ENCODE results near the gene MATR3.
A peak's percentile ranks its signal among the peaks of the same experiment; 100 is the strongest.

The MATR3 gene

GRCh38 chr5:139293507-139294373 lies at the start of gene MATR3:
MATR3 (plus strand) TSS chr5:139293740; CDS start chr5:139307416, 13,676 bp downstream.
- Histone ChIP-seq H3K27ac (peak within 1 kb of the TSS; percentile 98), H3K9me3 (ENCODE audit: low read depth, low read length) (no peaks in the 10 kb centered on the region), H3K9ac (ENCODE audit: insufficient read length) (peak within 1 kb of the TSS; percentile 100), H3K36me3 (ENCODE audit: insufficient read depth, low read length) (peaks cover 32% of the 10 kb centered on the region), H3K4me3 (peak within 1 kb of the TSS; percentile 97)
- peak; percentile 52 for DNase-seq (ENCODE audit: low read depth, low spot score)
- TF ChIP-seq EZH2 (IDR thresholded peaks at IDR 0.05) (no peak), POLR2AphosphoS5 (IDR thresholded peaks at IDR 0.05; ENCODE audit: borderline replicate concordance, low read depth, low read length) (peak; percentile 98)

- no peaks in the 10 kb centered on the region for H3K36me3 ChIP-seq (ENCODE audit: insufficient read depth, low read length)
- DNase-seq (ENCODE audit: low read depth, low spot score), result no peak
- H3K27ac ChIP-seq, result no peak overlapping the region
- no peak for TF ChIP-seq POLR2AphosphoS5 (IDR thresholded peaks at IDR 0.05; ENCODE audit: borderline replicate concordance, low read depth, low read length)
- TF ChIP-seq FOXP2 (optimal IDR thresholded peaks at IDR 0.05; ENCODE audit: control extremely low read depth, extremely low read length, insufficient read depth), result no peak
- no peak for TF ChIP-seq EZH2 (IDR thresholded peaks at IDR 0.05)
- no peak overlapping the region for H3K4me3 ChIP-seq
- H3K9me3 ChIP-seq (ENCODE audit: low read depth, low read length), result no peaks in the 10 kb centered on the region
- no peak overlapping the region for H3K9ac ChIP-seq (ENCODE audit: insufficient read length)
These were observed 47.8 kb upstream of the MATR3 start for GRCh38 chr5:139245637-139246339.

GRCh38 chr5:139246394-139246793 lies 47.1 kb upstream of the MATR3 start:
- Histone ChIP-seq H3K9me3 (ENCODE audit: low read depth, low read length) (no peaks in the 10 kb centered on the region), H3K36me3 (ENCODE audit: insufficient read depth, low read length) (no peaks in the 10 kb centered on the region), H3K9ac (ENCODE audit: insufficient read length) (no peak overlapping the region), H3K27ac (no peak overlapping the region), H3K4me3 (no peak overlapping the region)
- TF ChIP-seq POLR2AphosphoS5 (IDR thresholded peaks at IDR 0.05; ENCODE audit: borderline replicate concordance, low read depth, low read length) (no peak), EZH2 (IDR thresholded peaks at IDR 0.05) (no peak), FOXP2 (optimal IDR thresholded peaks at IDR 0.05; ENCODE audit: control extremely low read depth, extremely low read length, insufficient read depth) (no peak)
- no peak for DNase-seq (ENCODE audit: low read depth, low spot score)

GRCh38 chr5:139248826-139249453 lies 44.6 kb upstream of the MATR3 start:
- Histone ChIP-seq H3K27ac (no peak overlapping the region), H3K9ac (ENCODE audit: insufficient read length) (no peak overlapping the region), H3K9me3 (ENCODE audit: low read depth, low read length) (no peaks in the 10 kb centered on the region), H3K4me3 (no peak overlapping the region), H3K36me3 (ENCODE audit: insufficient read depth, low read length) (no peaks in the 10 kb centered on the region)
- TF ChIP-seq FOXP2 (optimal IDR thresholded peaks at IDR 0.05; ENCODE audit: control extremely low read depth, extremely low read length, insufficient read depth), result no peak
- TF ChIP-seq EZH2 (IDR thresholded peaks at IDR 0.05), result no peak
- TF ChIP-seq POLR2AphosphoS5 (IDR thresholded peaks at IDR 0.05; ENCODE audit: borderline replicate concordance, low read depth, low read length), result no peak
- no peak for DNase-seq (ENCODE audit: low read depth, low spot score)

- Histone ChIP-seq H3K27ac (no peak overlapping the region), H3K4me3 (no peak overlapping the region), H3K9me3 (ENCODE audit: low read depth, low read length) (no peaks in the 10 kb centered on the region), H3K36me3 (ENCODE audit: insufficient read depth, low read length) (no peaks in the 10 kb centered on the region), H3K9ac (ENCODE audit: insufficient read length) (no peak overlapping the region)
- TF ChIP-seq POLR2AphosphoS5 (IDR thresholded peaks at IDR 0.05; ENCODE audit: borderline replicate concordance, low read depth, low read length) (no peak), EZH2 (IDR thresholded peaks at IDR 0.05) (no peak), FOXP2 (optimal IDR thresholded peaks at IDR 0.05; ENCODE audit: control extremely low read depth, extremely low read length, insufficient read depth) (no peak)
- no peak for DNase-seq (ENCODE audit: low read depth, low spot score)
These were observed 42.3 kb upstream of the MATR3 start for GRCh38 chr5:139251281-139251687.

GRCh38 chr5:139251695-139252288 lies 41.7 kb upstream of the MATR3 start:
- Histone ChIP-seq H3K9me3 (ENCODE audit: low read depth, low read length) (no peaks in the 10 kb centered on the region), H3K27ac (no peak overlapping the region), H3K9ac (ENCODE audit: insufficient read length) (no peak overlapping the region), H3K36me3 (ENCODE audit: insufficient read depth, low read length) (no peaks in the 10 kb centered on the region), H3K4me3 (no peak overlapping the region)
- no peak for TF ChIP-seq FOXP2 (optimal IDR thresholded peaks at IDR 0.05; ENCODE audit: control extremely low read depth, extremely low read length, insufficient read depth)
- TF ChIP-seq POLR2AphosphoS5 (IDR thresholded peaks at IDR 0.05; ENCODE audit: borderline replicate concordance, low read depth, low read length), result no peak
- TF ChIP-seq EZH2 (IDR thresholded peaks at IDR 0.05), result no peak
- DNase-seq (ENCODE audit: low read depth, low spot score), result no peak

GRCh38 chr5:139253115-139253514 lies 40.4 kb upstream of the MATR3 start:
- H3K27ac ChIP-seq, result no peak overlapping the region
- H3K36me3 ChIP-seq (ENCODE audit: insufficient read depth, low read length), result no peaks in the 10 kb centered on the region
- TF ChIP-seq POLR2AphosphoS5 (IDR thresholded peaks at IDR 0.05; ENCODE audit: borderline replicate concordance, low read depth, low read length), result no peak
- no peak for DNase-seq (ENCODE audit: low read depth, low spot score)
- H3K9ac ChIP-seq (ENCODE audit: insufficient read length), result no peak overlapping the region
- H3K9me3 ChIP-seq (ENCODE audit: low read depth, low read length), result no peaks in the 10 kb centered on the region
- H3K4me3 ChIP-seq, result no peak overlapping the region

GRCh38 chr5:139256820-139257219 lies 36.7 kb upstream of the MATR3 start:
- H3K9ac ChIP-seq (ENCODE audit: insufficient read length), result no peak overlapping the region
- no peaks in the 10 kb centered on the region for H3K9me3 ChIP-seq (ENCODE audit: low read depth, low read length)
- no peak for DNase-seq (ENCODE audit: low read depth, low spot score)
- H3K27ac ChIP-seq, result no peak overlapping the region
- H3K4me3 ChIP-seq, result no peak overlapping the region
- no peaks in the 10 kb centered on the region for H3K36me3 ChIP-seq (ENCODE audit: insufficient read depth, low read length)
- TF ChIP-seq FOXP2 (optimal IDR thresholded peaks at IDR 0.05; ENCODE audit: control extremely low read depth, extremely low read length, insufficient read depth) (no peak), POLR2AphosphoS5 (IDR thresholded peaks at IDR 0.05; ENCODE audit: borderline replicate concordance, low read depth, low read length) (no peak), EZH2 (IDR thresholded peaks at IDR 0.05) (no peak)

All from SK-N-MC (cell line).